NCI-H1930 (cell line): ENCODE measurements around the gene EDDM13.
"Not testable (repeated sequence)": the region's sequence is repeated elsewhere in the genome, so short reads cannot be mapped to it uniquely, and the experiment has no call there.

ENCODE experiments used
- DNase-seq, 2 experiments: peaks; one replicate each; lab custom pipeline; 2025; lab: John Stamatoyannopoulos, UW

The EDDM13 gene

GRCh38 chr19:56272161-56272798 is at the start of gene EDDM13:
Gene EDDM13 (plus strand): TSS chr19:56272748. CDS start chr19:56272835, 87 bp downstream.
- DNase-seq = no peak

GRCh38 chr19:56222901-56223300 is 49.6 kb upstream of the EDDM13 start:
- no peak for DNase-seq

- no peak for DNase-seq
These were observed 49.1 kb upstream of the EDDM13 start for GRCh38 chr19:56223481-56223880.

- no peak for DNase-seq
These were observed 27.3 kb upstream of the EDDM13 start for GRCh38 chr19:56245121-56245740.

- not testable (repeated sequence) for DNase-seq
These were observed 26.8 kb upstream of the EDDM13 start for GRCh38 chr19:56245764-56246163.

GRCh38 chr19:56248736-56249338 is 23.7 kb upstream of the EDDM13 start:
- not testable (repeated sequence) for DNase-seq

GRCh38 chr19:56252699-56253422 is 19.7 kb upstream of the EDDM13 start:
- peak; percentile 35 to 50 for DNase-seq

- DNase-seq = peak in 1 of 2 experiments; percentile 55
These were observed 18.8 kb upstream of the EDDM13 start for GRCh38 chr19:56253737-56254136.

- no peak for DNase-seq
These were observed 14.3 kb upstream of the EDDM13 start for GRCh38 chr19:56258272-56258671.

- DNase-seq = no peak
These were observed 11.4 kb upstream of the EDDM13 start for GRCh38 chr19:56261145-56261544.

- not testable (repeated sequence) for DNase-seq
These were observed 10.6 kb upstream of the EDDM13 start for GRCh38 chr19:56261932-56262331.

GRCh38 chr19:56263319-56263718 is 9.2 kb upstream of the EDDM13 start:
- DNase-seq = no peak

- DNase-seq = no peak
These were observed 6.5 kb upstream of the EDDM13 start for GRCh38 chr19:56266051-56266450.

GRCh38 chr19:56269348-56269747 is 3.2 kb upstream of the EDDM13 start:
- DNase-seq = no peak

GRCh38 chr19:56270676-56271075 is 1.9 kb upstream of the EDDM13 start:
- DNase-seq = no peak

GRCh38 chr19:56271151-56271550 is 1.4 kb upstream of the EDDM13 start:
- DNase-seq = no peak

GRCh38 chr19:56273563-56274117 is 1.1 kb downstream of the EDDM13 start:
- DNase-seq = no peak

GRCh38 chr19:56282809-56283208 is 10.3 kb downstream of the EDDM13 start:
- DNase-seq = no peak

- DNase-seq = no peak
These were observed 12.2 kb downstream of the EDDM13 start for GRCh38 chr19:56284746-56285145.

- DNase-seq = no peak
These were observed 17.6 kb downstream of the EDDM13 start for GRCh38 chr19:56290104-56290503.

- no peak for DNase-seq
These were observed 19.3 kb downstream of the EDDM13 start for GRCh38 chr19:56291867-56292266.

GRCh38 chr19:56294549-56294948 is 22.0 kb downstream of the EDDM13 start:
- peak; percentile 44 to 54 for DNase-seq
